HG03354 (cell line): ENCODE data around the gene DBH.

ENCODE experiments used
- ATAC-seq: cut with Tn5 transposase; IDR thresholded peaks from one replicate; pipeline ENCODE4 v1.9.1; 2021; ENCODE audit warnings: mild to moderate bottlenecking; ENCODE audit not compliant: unreplicated experiment, poor library complexity, severe bottlenecking

The DBH gene

DNA sequence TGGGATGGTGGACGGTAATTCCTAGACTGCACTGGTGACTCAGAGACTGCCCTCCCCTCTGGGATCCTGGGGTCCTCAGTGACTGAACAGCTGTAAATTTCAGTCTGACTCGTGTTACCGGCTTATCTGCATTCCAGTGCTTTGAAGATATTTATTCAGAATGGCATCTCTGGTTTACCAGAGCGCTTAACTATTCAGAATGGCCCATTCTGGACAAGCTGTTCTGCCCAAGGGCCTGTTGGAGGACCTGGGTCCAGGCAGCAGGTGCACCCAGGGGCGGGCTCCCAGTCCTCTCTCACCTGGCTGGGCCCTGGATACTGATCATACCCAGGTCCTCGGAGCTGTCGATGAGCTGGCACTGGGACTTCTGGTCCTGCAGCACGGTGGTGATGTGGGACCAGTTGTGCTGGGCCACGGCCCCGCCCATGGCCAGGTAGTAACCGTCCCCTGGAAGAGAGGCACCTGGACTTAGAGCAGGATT lies 54.0 kb downstream of the DBH start:
- no peak for ATAC-seq

DNA sequence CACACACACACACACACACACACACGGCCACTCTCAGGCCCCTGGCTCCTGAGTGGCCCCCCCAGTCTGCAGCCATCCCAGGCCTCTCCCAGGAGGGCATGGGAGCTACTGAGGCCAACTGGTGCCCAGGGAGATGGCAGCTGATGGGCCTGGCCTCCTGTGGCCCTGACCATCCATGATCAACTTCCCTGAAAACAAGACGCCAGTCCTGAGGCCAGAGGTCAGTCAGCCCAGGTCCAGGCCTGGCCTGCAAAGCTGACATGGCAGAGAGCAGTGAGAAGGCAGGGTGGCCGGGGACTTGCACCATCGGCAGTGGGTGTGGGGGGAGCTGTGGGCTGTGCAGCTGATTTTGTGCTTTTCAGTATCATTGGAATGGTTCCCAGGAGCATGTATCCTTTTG lies 55.0 kb downstream of the DBH start:
- ATAC-seq, result no peak

DNA sequence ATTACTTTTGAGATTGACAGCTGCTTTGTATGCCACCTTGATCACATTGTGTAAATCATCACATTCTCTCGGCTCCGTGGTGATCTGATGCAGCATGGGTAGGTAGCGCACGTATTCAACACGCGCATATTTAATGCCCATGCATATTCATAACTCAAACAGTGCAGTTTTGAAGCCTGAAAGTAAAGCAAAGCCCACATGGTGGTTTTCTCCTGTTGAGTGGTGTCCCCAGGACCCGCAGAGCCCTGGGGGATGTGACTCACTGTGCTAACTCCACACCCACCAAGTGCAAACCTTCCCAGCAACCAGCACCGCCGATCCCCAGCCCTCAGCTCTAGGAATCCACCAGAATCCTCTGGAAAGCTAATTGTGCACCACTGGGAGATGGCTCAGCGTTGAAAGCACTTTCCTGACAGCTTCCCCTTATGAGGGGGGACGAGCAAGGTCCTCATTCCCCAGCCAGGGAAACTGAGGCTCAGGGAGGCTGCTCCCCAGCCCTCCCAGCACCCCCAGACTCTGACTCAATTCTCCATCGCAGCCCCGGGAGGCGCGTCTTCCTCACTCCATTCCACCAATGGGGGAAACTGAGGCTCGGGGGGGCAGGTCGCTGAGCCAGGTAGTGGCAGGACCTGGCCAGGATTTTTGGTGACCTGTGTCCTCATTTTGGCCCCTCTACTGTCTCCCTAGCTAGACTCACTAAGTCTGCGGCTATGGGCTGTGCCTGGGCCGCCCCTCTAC lies 55.6 kb downstream of the DBH start:
- no peak for ATAC-seq

DNA sequence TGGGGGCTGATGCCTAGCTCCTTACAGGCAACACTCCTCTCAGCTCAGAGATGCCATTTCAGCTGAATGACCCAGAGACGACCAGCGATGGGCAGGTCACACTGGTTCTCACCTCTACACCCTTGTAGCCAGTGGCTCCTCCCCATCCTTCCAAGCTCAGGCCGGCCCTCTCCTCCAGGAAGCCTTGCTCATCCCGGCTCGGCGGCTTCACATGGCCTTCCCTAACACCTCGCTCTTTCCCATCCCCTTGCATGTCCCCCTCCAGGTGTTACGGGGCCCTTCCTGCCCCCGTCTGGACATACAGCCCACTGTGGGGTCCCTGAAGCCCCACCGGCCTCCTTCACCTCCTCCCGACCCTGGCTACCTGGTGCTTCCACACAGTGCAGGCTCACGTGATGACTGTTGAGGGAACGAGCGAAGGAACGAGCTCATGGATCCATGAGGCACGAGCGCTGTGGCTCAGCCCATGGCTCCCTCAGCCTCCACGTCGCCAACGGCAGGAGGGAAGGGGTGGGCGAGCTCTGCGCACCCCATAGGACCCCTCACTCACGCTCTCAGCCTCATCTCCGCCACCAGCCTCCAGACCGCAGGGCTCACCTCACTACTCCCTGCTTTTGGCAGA lies 56.3 kb downstream of the DBH start:
- ATAC-seq, result no peak

DNA sequence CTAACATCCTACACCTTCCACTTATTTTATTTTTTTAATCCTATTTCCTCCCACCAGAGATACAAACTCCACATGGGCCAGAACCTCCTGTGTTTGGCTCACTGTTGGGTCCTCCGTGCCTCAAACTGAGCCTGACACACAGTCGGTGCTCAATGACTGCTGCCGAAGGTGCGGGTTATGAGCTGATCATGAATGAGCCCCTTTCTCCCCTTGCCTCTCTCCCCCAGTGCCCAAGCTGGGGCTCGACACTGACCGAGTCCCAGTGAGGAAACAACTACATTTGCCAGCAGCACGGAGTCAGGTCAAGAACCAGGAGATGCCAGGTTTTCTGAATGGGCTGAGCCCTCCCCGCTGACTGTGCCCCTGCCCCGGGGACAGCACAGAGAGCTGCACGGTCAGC lies 57.0 kb downstream of the DBH start:
- no peak for ATAC-seq

DNA sequence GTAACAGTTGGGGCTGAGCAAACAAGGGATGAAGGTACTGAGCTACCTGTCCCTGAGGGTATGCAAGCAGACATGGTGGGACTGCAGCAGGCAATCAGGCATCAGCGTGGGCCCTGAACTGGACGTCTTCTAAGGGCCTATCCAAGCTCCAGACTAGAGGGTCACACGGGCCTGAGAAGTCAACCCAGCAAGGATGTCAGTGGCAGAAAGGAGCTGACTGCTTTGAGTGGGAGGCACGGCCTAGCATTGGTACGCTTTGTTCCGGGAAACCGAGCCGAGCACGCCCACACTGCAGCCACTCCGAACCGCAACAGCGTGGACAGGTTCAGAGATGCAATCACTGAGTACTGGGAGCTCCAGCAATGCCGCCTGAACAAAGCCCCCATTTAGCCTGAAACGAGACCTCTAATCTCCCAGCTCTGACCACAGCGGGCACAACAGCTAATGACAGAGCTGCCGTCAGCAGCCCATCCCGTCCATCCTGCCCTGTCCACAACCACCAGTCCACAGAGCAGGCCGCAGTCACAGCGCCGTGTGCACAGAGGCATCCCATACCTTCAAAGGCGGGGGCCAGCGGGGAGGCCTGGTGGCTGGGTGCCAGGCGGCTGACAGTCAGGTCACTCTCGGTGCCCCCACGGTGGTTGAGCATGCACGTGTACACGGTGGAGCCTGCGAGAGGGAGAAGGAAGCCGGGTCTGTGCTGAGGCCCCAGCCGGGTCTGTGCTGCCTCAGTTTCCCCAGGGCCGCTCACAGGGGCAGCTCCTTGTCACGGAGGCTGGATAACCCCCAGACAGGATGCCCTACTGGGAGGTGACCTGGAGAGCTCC lies 57.8 kb downstream of the DBH start:
- no peak for ATAC-seq

DNA sequence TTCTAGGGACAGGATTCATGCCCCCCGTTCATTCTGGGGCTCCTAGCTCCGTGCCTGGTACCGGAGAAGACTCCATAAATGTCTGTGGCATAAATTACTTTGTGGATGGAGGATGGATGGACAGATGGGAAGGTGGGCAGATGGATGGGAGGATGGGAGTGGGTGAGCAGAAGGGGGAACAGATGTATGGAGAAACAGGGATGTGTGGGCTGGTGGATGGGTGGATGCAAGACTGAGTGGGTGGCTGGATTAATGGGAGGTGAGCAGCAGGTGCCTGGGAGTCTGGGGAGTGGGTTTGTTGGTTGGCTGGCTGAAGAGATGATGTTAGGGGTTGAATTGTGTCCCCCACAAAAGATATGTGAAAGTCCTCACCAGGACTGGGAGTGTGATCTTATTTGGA lies 58.5 kb downstream of the DBH start:
- no peak for ATAC-seq

DNA sequence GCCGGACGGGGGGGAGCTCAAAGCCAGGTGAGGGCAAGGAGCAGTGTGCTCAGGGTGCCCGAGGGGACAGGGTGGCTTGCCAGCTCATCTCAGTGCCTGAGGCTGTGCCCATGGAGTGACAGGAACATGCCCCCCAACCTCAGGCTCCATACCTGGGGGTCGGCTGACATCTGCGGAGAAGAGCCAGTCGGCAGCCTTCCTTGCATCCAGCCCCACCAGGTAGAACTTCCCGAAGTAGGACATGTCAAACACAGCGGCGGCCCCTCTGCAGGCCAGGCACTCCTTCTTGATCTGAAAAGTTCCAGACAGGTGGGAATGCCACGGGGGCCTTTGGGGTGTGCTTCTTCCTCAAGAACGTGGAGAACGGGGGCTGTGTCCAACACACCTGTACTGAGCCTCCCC lies 59.9 kb downstream of the DBH start:
- no peak for ATAC-seq

DNA sequence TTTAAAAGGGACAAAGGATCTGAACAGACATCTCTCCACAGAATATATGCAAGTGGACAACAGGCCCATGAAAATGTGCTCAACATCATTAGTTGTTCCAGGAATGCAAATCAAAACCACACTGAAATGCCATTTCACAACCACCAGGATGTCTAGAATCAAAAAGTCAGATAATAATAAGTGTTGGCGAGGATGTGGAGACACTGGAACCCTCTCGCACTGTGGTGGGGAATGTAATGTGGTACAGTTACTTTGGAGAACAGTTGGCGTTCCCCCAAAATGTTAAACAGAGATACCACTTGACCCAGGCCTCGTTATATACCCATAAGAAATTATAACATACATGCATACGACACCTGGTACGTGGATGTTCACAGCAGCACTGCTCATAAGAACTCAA lies 63.4 kb downstream of the DBH start:
- no peak for ATAC-seq

DNA sequence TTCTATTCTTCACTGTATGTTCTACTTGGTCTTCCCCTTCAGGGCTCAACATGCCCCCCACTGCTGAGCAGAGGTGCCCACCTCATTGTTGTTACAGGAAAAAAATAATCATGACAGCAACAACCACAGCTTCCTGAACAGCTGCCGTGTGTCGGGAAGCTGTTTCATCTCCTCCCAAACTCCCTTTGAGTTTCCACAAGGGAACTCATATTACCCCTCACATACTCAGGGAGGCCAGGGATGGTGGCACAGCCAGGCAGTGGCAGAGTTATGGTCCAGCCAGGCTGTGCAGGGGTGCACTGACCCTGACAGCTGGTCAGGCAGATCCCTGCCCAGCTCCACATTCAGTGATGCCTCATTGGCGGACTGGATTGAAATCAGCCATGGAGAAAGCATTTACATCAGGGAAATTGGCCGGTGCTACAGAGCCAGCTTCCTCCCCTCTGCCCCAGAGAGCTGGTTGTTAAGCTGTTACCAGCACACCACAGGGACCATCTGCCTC lies 64.7 kb downstream of the DBH start:
- ATAC-seq, result no peak

DNA sequence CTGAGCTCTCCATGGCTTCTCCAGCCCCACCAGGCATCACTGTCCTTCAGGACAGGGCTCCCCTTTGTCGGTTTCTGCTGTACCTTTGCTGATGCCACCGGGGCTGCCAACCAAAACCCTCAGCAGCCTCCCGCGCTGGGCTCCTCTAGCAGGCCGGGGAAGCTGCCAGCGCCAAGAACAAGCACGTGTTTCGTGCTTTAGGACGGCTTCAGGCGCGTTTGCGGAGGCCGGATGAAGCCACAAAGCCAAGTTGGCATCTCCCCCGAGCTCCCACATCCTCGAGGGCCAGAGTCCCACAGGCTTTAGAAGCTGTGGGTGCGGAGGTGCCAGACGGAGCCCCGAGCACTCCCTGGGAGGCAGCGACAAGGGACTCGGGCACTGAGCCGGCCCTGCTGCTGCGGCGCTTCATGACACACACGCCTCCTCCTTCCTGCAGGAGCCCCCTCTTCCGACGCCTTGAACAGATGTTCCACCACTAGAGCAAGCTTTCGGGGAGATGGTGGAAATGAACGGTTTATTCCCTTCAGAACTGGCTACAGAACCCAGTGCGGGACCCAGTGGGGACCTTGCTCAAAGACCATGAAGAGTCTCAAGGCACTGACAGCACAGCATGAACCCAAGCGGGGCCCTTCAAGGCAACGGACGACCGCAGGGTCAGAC lies 65.3 kb downstream of the DBH start:
- no peak for ATAC-seq

DNA sequence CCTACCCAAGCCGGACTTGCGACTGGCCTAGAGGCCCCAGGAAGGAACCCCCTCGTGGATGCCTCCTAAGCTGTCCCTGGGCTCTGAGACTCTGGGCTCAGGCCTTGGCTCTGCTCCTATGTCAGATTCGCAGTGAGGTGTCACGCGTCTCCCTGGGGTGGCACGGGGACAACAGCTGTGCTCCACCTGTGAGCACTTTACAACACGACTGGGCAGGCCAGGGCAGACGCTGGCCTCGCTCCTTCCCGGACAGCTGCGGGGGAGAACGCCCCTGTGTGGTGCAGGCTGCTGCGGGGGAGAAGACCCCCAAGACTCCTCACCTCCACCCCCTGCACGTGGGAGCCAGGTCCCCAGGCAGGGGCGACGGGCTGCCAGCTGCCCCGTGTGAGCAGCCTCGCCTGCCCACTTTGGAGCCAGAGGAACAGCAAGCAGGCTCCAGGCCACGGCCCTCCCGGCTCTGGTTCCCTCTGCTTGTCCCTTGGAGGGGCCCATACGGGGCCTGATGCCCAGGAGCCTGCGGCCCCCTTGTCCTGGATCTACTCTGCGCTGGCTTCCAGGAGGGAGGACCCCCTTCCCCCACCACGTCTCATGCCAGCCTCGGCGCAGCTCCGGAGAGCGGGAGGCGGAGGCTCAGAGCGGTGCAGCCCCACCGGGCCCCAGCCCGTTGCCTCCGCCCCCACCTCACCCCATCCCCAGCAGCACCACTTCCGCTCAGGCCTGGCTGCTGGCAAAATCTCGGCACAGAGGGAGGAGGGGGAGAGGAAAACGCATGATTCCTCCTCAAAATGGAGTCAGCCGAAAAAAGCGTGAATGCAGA lies 66.0 kb downstream of the DBH start:
- ATAC-seq, result no peak

DNA sequence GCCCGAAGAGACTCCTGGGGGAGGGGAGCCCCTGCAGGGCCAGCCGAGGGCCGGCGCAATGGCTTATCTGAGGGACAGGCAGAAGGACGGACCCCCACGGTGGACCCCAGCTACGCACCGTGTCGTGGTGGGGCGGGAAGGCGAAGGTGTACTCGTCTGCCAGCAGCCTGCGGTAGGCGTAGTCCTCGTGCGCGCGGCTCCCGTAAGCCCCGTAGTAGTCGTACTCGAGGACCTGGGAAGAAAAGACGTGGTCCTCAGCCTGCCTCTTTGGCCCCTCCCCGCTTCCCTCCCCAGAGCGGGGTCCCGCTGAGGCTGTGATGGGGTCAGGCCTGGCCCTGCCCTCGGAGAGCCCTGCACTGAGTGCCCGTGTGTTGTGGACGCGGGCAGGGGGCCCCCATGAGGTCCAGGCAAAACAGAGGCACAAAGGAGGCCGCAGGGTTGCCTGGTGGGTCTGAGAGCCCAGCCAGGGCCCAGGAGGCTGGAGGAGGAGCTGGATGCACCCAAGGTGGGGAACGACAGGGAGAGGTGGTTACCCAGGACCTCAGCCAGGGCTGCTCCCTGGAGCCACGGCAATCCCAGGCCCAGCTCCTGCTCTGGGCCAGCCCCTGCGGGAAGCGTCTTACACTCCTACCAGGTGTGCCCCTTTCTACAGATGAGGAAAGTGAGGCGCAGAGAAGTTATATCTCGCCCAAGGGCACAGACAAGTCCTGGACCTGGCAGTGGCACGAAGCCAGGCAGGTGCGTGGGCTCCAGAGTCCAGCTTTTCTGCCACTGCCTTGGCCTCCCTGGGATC lies 66.8 kb downstream of the DBH start:
- ATAC-seq, result no peak

DNA sequence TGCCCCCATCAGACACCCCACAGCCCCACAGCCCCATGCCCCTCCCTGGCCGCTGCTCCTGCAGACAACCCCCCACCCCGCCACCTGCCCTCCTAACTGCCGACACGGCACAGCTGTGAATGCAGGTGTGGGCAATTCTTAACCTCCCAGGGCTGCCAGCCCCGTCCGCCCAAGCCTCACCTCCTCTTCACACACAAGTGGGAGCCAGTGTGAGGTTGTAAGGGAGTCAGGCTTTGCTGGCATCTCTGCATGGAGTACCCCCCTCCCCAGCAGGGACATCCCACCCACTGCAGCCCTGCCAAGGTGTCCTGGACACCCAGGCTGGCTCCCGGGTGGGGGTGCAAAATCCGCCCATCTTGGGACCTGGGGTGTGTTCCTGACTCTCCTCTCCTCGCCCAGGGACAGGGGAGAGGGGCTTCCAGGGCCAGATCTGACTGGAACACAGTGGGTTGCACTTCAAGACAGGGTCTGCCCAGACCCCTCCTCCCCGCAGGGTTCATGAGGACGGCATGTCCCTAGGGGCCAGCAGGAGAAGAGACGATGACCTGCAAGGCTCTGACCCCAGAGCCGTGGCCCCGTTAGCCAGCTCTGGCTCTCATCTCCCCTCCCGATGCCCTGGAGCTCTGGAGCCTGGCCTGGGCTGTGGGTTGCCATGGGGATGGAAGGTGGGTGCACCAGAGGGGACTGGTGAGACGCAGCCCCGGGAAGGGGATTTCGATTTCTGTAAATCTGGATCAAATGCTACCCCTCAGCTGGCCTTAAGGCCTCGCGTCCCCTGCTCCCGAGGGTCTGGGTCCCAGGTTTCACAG lies 67.6 kb downstream of the DBH start:
- ATAC-seq, result no peak

DNA sequence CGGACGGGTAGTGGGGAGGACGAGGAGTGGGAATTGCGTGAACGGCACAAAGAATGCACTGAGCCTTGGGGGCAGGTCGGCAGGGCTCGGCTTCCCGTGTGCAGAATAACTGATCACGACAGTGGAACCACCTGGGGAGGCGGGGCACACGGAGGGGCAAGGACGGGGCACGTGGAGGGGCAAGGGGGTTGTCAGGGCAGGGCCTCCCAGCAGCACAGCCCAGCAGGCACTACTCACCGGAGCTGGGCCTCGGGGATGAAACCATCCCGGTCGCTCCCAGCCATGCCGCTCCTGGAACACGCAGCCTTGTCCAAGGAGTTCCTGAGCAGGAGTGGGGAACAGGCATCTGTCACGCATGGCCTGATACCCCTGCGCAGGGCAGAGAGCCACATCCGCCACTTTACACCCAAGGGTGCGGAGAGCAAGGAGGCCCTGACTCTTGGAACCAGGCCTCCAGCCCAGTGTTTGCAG lies 68.6 kb downstream of the DBH start:
- ATAC-seq, result no peak

DNA sequence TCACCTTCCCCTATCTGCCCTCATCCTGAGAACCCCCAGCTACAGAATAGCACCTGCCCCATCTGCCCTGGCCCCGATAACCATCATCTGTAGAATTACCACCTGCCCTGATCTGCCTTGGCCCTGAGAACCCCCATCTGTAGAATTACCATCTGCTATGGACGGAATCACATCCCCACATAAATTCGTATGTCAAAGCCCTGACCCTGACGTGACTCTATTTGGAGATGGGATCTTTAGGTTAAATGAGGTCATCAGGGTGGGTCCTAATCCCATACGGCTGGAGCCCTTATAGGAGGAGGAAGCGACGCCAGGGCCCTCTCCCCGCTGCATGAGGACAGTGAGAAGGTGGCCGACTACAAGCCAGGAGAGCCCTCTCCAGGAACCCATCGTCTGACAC lies 69.4 kb downstream of the DBH start:
- no peak for ATAC-seq

DNA sequence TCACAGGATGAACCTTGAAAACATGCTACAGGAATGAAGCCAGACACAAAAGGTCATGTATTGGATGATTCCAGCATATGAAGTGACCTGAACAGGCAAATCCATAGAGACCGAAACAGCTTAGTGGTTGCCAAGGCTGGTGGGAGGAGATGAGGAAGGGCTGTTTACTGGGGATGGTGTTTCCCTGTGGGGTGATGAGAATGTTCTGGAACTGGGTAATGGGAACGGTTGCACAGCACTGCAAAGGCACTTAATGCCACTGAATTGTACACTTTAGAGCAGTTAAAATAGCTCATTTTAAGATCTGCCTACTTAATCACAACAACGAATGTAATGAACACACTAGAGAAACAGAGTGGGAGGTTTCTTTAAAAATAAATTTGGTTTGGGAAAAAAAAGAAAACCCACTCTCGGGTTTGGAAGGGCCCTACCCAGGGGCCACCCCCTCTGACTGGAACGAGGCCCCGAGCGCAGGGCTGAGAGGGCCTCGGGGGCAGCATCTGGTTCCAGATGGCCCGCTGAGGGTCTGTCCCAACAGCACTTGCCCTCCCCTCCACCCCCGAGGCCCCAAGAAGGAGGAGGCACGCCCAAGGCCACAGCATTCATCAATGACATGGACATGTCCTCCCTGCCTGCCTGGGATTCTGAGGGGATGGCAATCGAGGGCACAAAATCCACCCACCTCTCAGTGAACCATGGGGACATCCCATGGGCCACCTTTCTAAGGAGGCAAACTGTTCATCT lies 70.3 kb downstream of the DBH start:
- no peak for ATAC-seq
